ENCODE data around the gene ZNF655. TPM values are rescaled to one million over a fixed set of nuclear protein-coding genes. Genes with fewer than 3 reads are reported as not detected.

ZNF655 gene
- total RNA-seq, 2 donors from 2014 or later = 148 to 210 TPM

DNA sequence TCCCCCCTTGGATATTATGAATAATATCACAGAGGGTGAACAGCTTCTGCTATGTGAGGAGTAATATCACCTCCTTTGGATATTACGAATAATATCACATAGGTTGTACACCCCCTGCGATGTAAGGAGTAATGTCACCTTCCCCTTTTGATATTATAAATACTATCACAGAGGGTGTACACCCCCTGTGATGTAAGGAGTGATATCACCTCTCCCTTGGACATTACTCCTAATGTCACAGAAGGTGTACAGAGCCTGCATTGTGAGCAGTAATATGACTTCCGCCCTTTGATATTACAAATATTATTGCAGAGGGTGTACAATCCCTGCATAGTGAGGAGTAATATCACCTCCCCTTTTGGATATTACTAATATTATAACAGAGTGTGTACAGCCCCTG, 30.4 kb downstream of the ZNF655 start:
- H3K27ac ChIP-seq = no peak overlapping the region
- no peaks in the 10 kb centered on the region for H3K4me1 ChIP-seq (ENCODE audit: control insufficient read depth in 1 of 2, low read depth in 2 of 2)
- no peak overlapping the region for H3K4me3 ChIP-seq
- H3K27me3 ChIP-seq (replicated peaks; ENCODE audit: insufficient read depth) = no peaks in the 10 kb centered on the region
- no peaks in the 10 kb centered on the region for H3K36me3 ChIP-seq
- no peak for ATAC-seq (ENCODE audit: insufficient number of reproducible peaks, low FRiP score, low read depth)
- DNase-seq (ENCODE audit: low spot score) = no peak
- H3K9me3 ChIP-seq = no peaks in the 10 kb centered on the region
- TF ChIP-seq, protein P1, sequence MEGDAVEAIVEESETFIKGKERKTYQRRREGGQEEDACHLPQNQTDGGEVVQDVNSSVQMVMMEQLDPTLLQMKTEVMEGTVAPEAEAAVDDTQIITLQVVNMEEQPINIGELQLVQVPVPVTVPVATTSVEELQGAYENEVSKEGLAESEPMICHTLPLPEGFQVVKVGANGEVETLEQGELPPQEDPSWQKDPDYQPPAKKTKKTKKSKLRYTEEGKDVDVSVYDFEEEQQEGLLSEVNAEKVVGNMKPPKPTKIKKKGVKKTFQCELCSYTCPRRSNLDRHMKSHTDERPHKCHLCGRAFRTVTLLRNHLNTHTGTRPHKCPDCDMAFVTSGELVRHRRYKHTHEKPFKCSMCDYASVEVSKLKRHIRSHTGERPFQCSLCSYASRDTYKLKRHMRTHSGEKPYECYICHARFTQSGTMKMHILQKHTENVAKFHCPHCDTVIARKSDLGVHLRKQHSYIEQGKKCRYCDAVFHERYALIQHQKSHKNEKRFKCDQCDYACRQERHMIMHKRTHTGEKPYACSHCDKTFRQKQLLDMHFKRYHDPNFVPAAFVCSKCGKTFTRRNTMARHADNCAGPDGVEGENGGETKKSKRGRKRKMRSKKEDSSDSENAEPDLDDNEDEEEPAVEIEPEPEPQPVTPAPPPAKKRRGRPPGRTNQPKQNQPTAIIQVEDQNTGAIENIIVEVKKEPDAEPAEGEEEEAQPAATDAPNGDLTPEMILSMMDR (IDR thresholded peaks at IDR 0.05) = no peak

- TF ChIP-seq, protein P1 (IDR thresholded peaks at IDR 0.05) = no peak
- DNase-seq (ENCODE audit: low spot score) (no peak), ATAC-seq (ENCODE audit: insufficient number of reproducible peaks, low FRiP score, low read depth) (no peak)
- no peaks in the 10 kb centered on the region for H3K36me3 ChIP-seq
- H3K27ac ChIP-seq = no peak overlapping the region
- H3K4me1 ChIP-seq (ENCODE audit: control insufficient read depth in 1 of 2, low read depth in 2 of 2) = no peaks in the 10 kb centered on the region
- no peak overlapping the region for H3K4me3 ChIP-seq
- H3K27me3 ChIP-seq (replicated peaks; ENCODE audit: insufficient read depth) = no peaks in the 10 kb centered on the region
- no peaks in the 10 kb centered on the region for H3K9me3 ChIP-seq
Measured at GRCh38 chr7:99594948-99595745, 36.7 kb downstream of the ZNF655 start.

DNA sequence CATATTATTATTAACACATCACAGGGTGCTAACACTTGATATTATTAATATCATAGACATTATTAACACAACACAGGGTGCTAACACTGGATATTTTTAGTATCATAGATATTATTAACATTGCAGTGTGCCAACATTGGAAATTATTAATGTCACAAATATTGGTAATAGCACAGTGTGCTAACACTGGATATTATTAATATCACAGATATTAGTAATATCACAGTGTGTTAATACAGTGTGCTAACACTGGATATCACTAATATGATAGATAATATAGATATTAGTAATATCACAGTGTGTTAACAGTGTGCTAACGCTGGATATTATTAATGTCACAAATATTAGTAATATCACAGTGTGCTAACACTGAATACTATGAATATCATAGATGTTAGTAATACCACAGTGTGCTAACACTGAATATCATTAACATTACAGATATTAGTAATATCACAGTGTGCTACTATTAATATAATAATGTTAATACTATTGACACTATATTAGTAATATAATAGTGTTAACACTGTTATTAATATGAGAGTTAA, 38.0 kb downstream of the ZNF655 start:
- Histone ChIP-seq H3K4me3 (no peak overlapping the region), H3K4me1 (ENCODE audit: control insufficient read depth in 1 of 2, low read depth in 2 of 2) (no peaks in the 10 kb centered on the region), H3K36me3 (no peaks in the 10 kb centered on the region), H3K27me3 (replicated peaks; ENCODE audit: insufficient read depth) (no peaks in the 10 kb centered on the region), H3K27ac (no peak overlapping the region), H3K9me3 (no peaks in the 10 kb centered on the region)
- TF ChIP-seq, protein P1 (IDR thresholded peaks at IDR 0.05) = no peak
- ATAC-seq (ENCODE audit: insufficient number of reproducible peaks, low FRiP score, low read depth) (no peak), DNase-seq (ENCODE audit: low spot score) (no peak)

- Histone ChIP-seq H3K9me3 (no peaks in the 10 kb centered on the region), H3K27ac (no peak within 1 kb of the TSS), H3K4me1 (ENCODE audit: control insufficient read depth in 1 of 2, low read depth in 2 of 2) (no peaks in the 10 kb centered on the region), H3K27me3 (replicated peaks; ENCODE audit: insufficient read depth) (no peaks in the 10 kb centered on the region), H3K4me3 (no peak within 1 kb of the TSS), H3K36me3 (no peaks in the 10 kb centered on the region)
- peak; percentile 27 for ATAC-seq (ENCODE audit: insufficient number of reproducible peaks, low FRiP score, low read depth)
- DNase-seq (ENCODE audit: low spot score) = no peak
- TF ChIP-seq, protein P1 (IDR thresholded peaks at IDR 0.05) = no peak
Measured at GRCh38 chr7:99597762-99598501, 39.5 kb downstream of the ZNF655 start, which contains the start of gene TMEM225B. TSS of gene TMEM225B (plus strand) at chr7:99598267. CDS start at chr7:99604389, 6,122 bp downstream.

GRCh38 chr7:99599836-99600235, 41.4 kb downstream of the ZNF655 start:
- TF ChIP-seq, protein P1 (IDR thresholded peaks at IDR 0.05) = no peak
- DNase-seq (ENCODE audit: low spot score) (no peak), ATAC-seq (ENCODE audit: insufficient number of reproducible peaks, low FRiP score, low read depth) (no peak)
- Histone ChIP-seq H3K27me3 (replicated peaks; ENCODE audit: insufficient read depth) (no peaks in the 10 kb centered on the region), H3K9me3 (no peaks in the 10 kb centered on the region), H3K4me3 (no peak overlapping the region), H3K36me3 (no peaks in the 10 kb centered on the region), H3K27ac (no peak overlapping the region), H3K4me1 (ENCODE audit: control insufficient read depth in 1 of 2, low read depth in 2 of 2) (no peaks in the 10 kb centered on the region)

Data from thoracic aorta (tissue), 2 donors.